Activated CD8-positive, alpha-beta T cell treated with anti-CD3 and anti-CD28 coated beads for 36 hours (primary cell): ENCODE data around the gene NUDT11. TPM values are rescaled to one million over a fixed set of nuclear protein-coding genes. Genes with fewer than 3 reads are reported as not detected.

Experiments
- ATAC-seq: fragments of 200-7000 bp; cut with Tn5 transposase; one replicate; pipeline ENCODE4 v1.10.0; 2021; ENCODE audit warnings: mild to moderate bottlenecking, moderate library complexity
- CTCF ChIA-PET: fragments of 350-600 bp; sonication (Branson Sonifier 250); formaldehyde crosslinking; loops from one replicate; lab custom pipeline; 2021; ENCODE audit warnings: antibody characterized with exemption; lab: Charles Lee
- POLR2A ChIA-PET: fragments of 350-600 bp; sonication (Branson Sonifier 250); formaldehyde crosslinking; loops from one replicate; lab custom pipeline; 2021; ENCODE audit warnings: antibody characterized with exemption; lab: Charles Lee
- DNase-seq: peaks from one replicate; pipeline ENCODE4 v3.0.0-alpha.2; 2020
- H3K27ac Mint-ChIP-seq: one replicate; pipeline ENCODE4 v1.8.0; 2021; ENCODE audit warnings: mild to moderate bottlenecking, mixed read lengths
- H3K27me3 Mint-ChIP-seq: one replicate; pipeline ENCODE4 v1.8.0; 2021; ENCODE audit warnings: mixed read lengths
- H3K36me3 Mint-ChIP-seq: one replicate; pipeline ENCODE4 v1.8.0; 2021; ENCODE audit warnings: low read depth, mixed read lengths
- H3K4me1 Mint-ChIP-seq: one replicate; pipeline ENCODE4 v1.8.0; 2021; ENCODE audit warnings: low read depth, mixed read lengths
- H3K4me3 Mint-ChIP-seq: one replicate; pipeline ENCODE4 v1.8.0; 2021; ENCODE audit warnings: mild to moderate bottlenecking, moderate library complexity, mixed read lengths
- H3K9me3 Mint-ChIP-seq: one replicate; pipeline ENCODE4 v1.8.0; 2021; ENCODE audit warnings: mixed read lengths
- CTCF ChIP-seq: fragments of 200-600 bp; IDR thresholded peaks from one replicate; pipeline ENCODE4 v1.8.0; 2022; ENCODE audit warnings: antibody characterized with exemption, mild to moderate bottlenecking
- intact Hi-C: fragments of 100-400 bp; cut with micrococcal nuclease; formaldehyde crosslinking; loops from one replicate; pipeline ENCODE4 v1.10.0; 2022
- total RNA-seq, 2 experiments: library from RNA; stranded (reverse); gene quantifications; one replicate each; pipeline ENCODE4 v1.2.3, GENCODE V29; 2021

Gene NUDT11
- total RNA-seq, 2 experiments from 2014 or later = 1.8 to 2.5 TPM

GRCh38 chrX:51461053-51462044, 35.0 kb downstream of the NUDT11 start:
- no peak overlapping the region for H3K4me3 Mint-ChIP-seq
- ChIA-PET POLR2A (no interaction called here), CTCF (interaction anchor here (0.6 to 4.6 kb wide), 17 partner anchors 9 to 397 kb away, joined by 3 to 69 read pairs (median 4); no protein-coding TSS in a partner anchor)
- DNase-seq = peak; percentile 7
- H3K4me1 Mint-ChIP-seq = no peaks in the 10 kb centered on the region
- peak; percentile 74 for TF ChIP-seq CTCF
- no peaks in the 10 kb centered on the region for H3K27me3 Mint-ChIP-seq
- no peak for ATAC-seq
- H3K27ac Mint-ChIP-seq = no peak overlapping the region
- no peaks in the 10 kb centered on the region for H3K9me3 Mint-ChIP-seq
- intact Hi-C loops = no loop called here
- H3K36me3 Mint-ChIP-seq = no peaks in the 10 kb centered on the region

GRCh38 chrX:51459125-51459524, 37.3 kb downstream of the NUDT11 start:
- Mint-ChIP-seq H3K27ac (no peak overlapping the region), H3K4me3 (no peak overlapping the region), H3K27me3 (no peaks in the 10 kb centered on the region), H3K36me3 (no peaks in the 10 kb centered on the region), H3K9me3 (no peaks in the 10 kb centered on the region), H3K4me1 (no peaks in the 10 kb centered on the region)
- ChIA-PET POLR2A (no interaction called here), CTCF (interaction anchor here (1.3 to 4.6 kb wide), 9 partner anchors 11 to 310 kb away, joined by 3 to 69 read pairs (median 5); no protein-coding TSS in a partner anchor)
- ATAC-seq (no peak), DNase-seq (peak; percentile 28)
- intact Hi-C loops = loop anchor here (10.0 kb wide), 1 partner anchor 314 kb away; no protein-coding TSS in a partner anchor
- TF ChIP-seq CTCF = peak; percentile 42

GRCh38 chrX:51456814-51457213, 39.6 kb downstream of the NUDT11 start:
- H3K27ac Mint-ChIP-seq = no peak overlapping the region
- TF ChIP-seq CTCF = no peak
- H3K36me3 Mint-ChIP-seq = no peaks in the 10 kb centered on the region
- DNase-seq = no peak
- no peak for ATAC-seq
- H3K4me3 Mint-ChIP-seq = no peak overlapping the region
- CTCF ChIA-PET = interaction anchor here (0.7 to 1.4 kb wide), 2 partner anchors 117 to 315 kb away, joined by 3 read pairs; no protein-coding TSS in a partner anchor
- no peaks in the 10 kb centered on the region for H3K4me1 Mint-ChIP-seq
- no peaks in the 10 kb centered on the region for H3K9me3 Mint-ChIP-seq
- POLR2A ChIA-PET = no interaction called here
- intact Hi-C loops = loop anchor here (10.0 kb wide), 1 partner anchor 312 kb away; no protein-coding TSS in a partner anchor
- no peaks in the 10 kb centered on the region for H3K27me3 Mint-ChIP-seq

GRCh38 chrX:51456246-51456645, 40.1 kb downstream of the NUDT11 start:
- DNase-seq (no peak), ATAC-seq (no peak)
- CTCF ChIA-PET = interaction anchor here (1.4 kb wide), 1 partner anchor 314 kb away, joined by 3 read pairs; no protein-coding TSS in a partner anchor
- H3K36me3 Mint-ChIP-seq = no peaks in the 10 kb centered on the region
- H3K9me3 Mint-ChIP-seq = no peaks in the 10 kb centered on the region
- H3K4me1 Mint-ChIP-seq = no peaks in the 10 kb centered on the region
- POLR2A ChIA-PET = interaction anchor here (0.6 kb wide), 1 partner anchor 116 kb away, joined by 3 read pairs; no protein-coding TSS in a partner anchor
- H3K27me3 Mint-ChIP-seq = no peaks in the 10 kb centered on the region
- intact Hi-C loops = loop anchor here (10.0 kb wide), 1 partner anchor 311 kb away; no protein-coding TSS in a partner anchor
- H3K4me3 Mint-ChIP-seq = no peak overlapping the region
- no peak for TF ChIP-seq CTCF
- H3K27ac Mint-ChIP-seq = no peak overlapping the region

- Mint-ChIP-seq H3K9me3 (no peaks in the 10 kb centered on the region), H3K36me3 (no peaks in the 10 kb centered on the region), H3K4me1 (no peaks in the 10 kb centered on the region), H3K4me3 (no peak overlapping the region), H3K27ac (no peak overlapping the region), H3K27me3 (no peaks in the 10 kb centered on the region)
- ATAC-seq (no peak), DNase-seq (no peak)
- ChIA-PET CTCF (no interaction called here), POLR2A (no interaction called here)
- no peak for TF ChIP-seq CTCF
- intact Hi-C loops = no loop called here
Measured at GRCh38 chrX:51440365-51440764, 56.0 kb downstream of the NUDT11 start.
